Measurements from ENCODE around the gene ATP6V1B1.
A peak's percentile ranks its signal among the peaks of the same experiment; 100 is the strongest.

The ATP6V1B1 gene

GRCh38 chr2:70977605-70978205, 42.0 kb downstream of the ATP6V1B1 start:
- DNase-seq, result no peak

GRCh38 chr2:70978341-70979179, 42.9 kb downstream of the ATP6V1B1 start, which contains the start of gene ANKRD53:
Gene ANKRD53 (plus strand): TSS chr2:70978630. CDS start chr2:70978646, 16 bp downstream.
- no peak for DNase-seq

GRCh38 chr2:70979180-70979488, 43.4 kb downstream of the ATP6V1B1 start:
- DNase-seq, result no peak

GRCh38 chr2:70979626-70980025, 43.9 kb downstream of the ATP6V1B1 start:
- DNase-seq, result no peak

- no peak for DNase-seq
Measured at GRCh38 chr2:70981421-70981820, 45.7 kb downstream of the ATP6V1B1 start.

- no peak for DNase-seq
Measured at GRCh38 chr2:70981866-70982810, 46.4 kb downstream of the ATP6V1B1 start.

GRCh38 chr2:70982971-70983370, 47.3 kb downstream of the ATP6V1B1 start:
- peak; percentile 39 for DNase-seq

GRCh38 chr2:70983506-70984227, 48.0 kb downstream of the ATP6V1B1 start:
- DNase-seq, result peak; percentile 96

- no peak for DNase-seq
Measured at GRCh38 chr2:70984228-70984575, 48.5 kb downstream of the ATP6V1B1 start.

GRCh38 chr2:70984576-70985282, 49.0 kb downstream of the ATP6V1B1 start:
- DNase-seq, result peak; percentile 22

- no peak for DNase-seq
Measured at GRCh38 chr2:70985283-70985688, 49.6 kb downstream of the ATP6V1B1 start.

- DNase-seq, result no peak
Measured at GRCh38 chr2:70985956-70986355, 50.3 kb downstream of the ATP6V1B1 start.

- DNase-seq, result no peak
Measured at GRCh38 chr2:70986499-70987189, 50.9 kb downstream of the ATP6V1B1 start.

- DNase-seq, result no peak
Measured at GRCh38 chr2:70987386-70987785, 51.7 kb downstream of the ATP6V1B1 start.

- DNase-seq, result no peak
Measured at GRCh38 chr2:70988151-70988550, 52.5 kb downstream of the ATP6V1B1 start.

- no peak for DNase-seq
Measured at GRCh38 chr2:70988726-70989648, 53.3 kb downstream of the ATP6V1B1 start.

GRCh38 chr2:70990216-70990615, 54.5 kb downstream of the ATP6V1B1 start:
- no peak for DNase-seq

- no peak for DNase-seq
Measured at GRCh38 chr2:70991142-70991541, 55.4 kb downstream of the ATP6V1B1 start.

GRCh38 chr2:70991742-70992141, 56.0 kb downstream of the ATP6V1B1 start:
- no peak for DNase-seq

Measured in NCI-H82 (cell line).